T-cell (primary cell): ENCODE results near the gene CPN2. TPM values are rescaled to one million over a fixed set of nuclear protein-coding genes. Genes with fewer than 3 reads are reported as not detected.

Source experiments
- ATAC-seq, 4 experiments: fragments of 200-7000 bp in 3 of 4; fragments of 150-1000 bp in 1 of 4; cut with Tn5 transposase; replicated peaks in 1 of 4; 1 replicate in 3 of 4; 2 replicates in 1 of 4; pipeline ENCODE4 v1.10.0; 2021; ENCODE audit warnings: moderate library complexity in 3 of 4, mild to moderate bottlenecking in 2 of 4, moderate number of reproducible peaks in 1 of 4
- CTCF ChIA-PET, 2 donors: fragments of 300-600 bp; sonication (Branson Sonifier 250); formaldehyde crosslinking; loops; one replicate each; lab custom pipeline; 2022; ENCODE audit warnings: antibody characterized with exemption in 2 of 2; lab: Charles Lee
- POLR2A ChIA-PET, 2 donors: fragments of 300-600 bp; sonication (Branson Sonifier 250); formaldehyde crosslinking; loops; one replicate each; lab custom pipeline; 2022; ENCODE audit warnings: antibody characterized with exemption in 2 of 2; lab: Charles Lee
- DNase-seq, 35 experiments: peaks; one replicate each; pipeline versions ENCODE4 v3.0.0 to v3.0.0-alpha.2; 2013 to 2023
- H3K27ac ChIP-seq: one replicate; pipeline ENCODE4 v1.5.1; 2013; ENCODE audit warnings: low read length
- H3K27me3 ChIP-seq, 2 experiments: replicated peaks in 1 of 2; 1 replicate in 1 of 2; 2 replicates in 1 of 2; pipeline versions ENCODE4 v1.6.1 to v1.7.0; 2013; ENCODE audit warnings: low read length in 1 of 2, mixed read lengths in 1 of 2; ENCODE audit not compliant: control insufficient read depth in 2 of 2, insufficient read depth in 2 of 2; ENCODE audit errors: extremely low read depth in 1 of 2
- H3K36me3 ChIP-seq, 2 donors: 1 replicate in 1 of 2; 2 replicates in 1 of 2; pipeline versions ENCODE4 v1.6.1 to v1.7.0; 2013; ENCODE audit warnings: low read length in 1 of 2; ENCODE audit not compliant: control insufficient read depth in 2 of 2, insufficient read depth in 1 of 2; ENCODE audit errors: extremely low read depth in 1 of 2
- H3K4me1 ChIP-seq, 2 experiments: 1 replicate in 1 of 2; 2 replicates in 1 of 2; pipeline versions ENCODE4 v1.6.1 to v1.7.0; 2013; ENCODE audit warnings: low read length in 2 of 2, mixed read lengths in 1 of 2; ENCODE audit not compliant: insufficient read depth in 2 of 2, control insufficient read depth in 1 of 2; ENCODE audit errors: extremely low read depth in 1 of 2
- H3K4me3 ChIP-seq, 2 donors: 1 replicate in 1 of 2; 2 replicates in 1 of 2; pipeline versions ENCODE4 v1.5.1 to v1.7.0; 2013; ENCODE audit warnings: mild to moderate bottlenecking in 2 of 2, low read length in 1 of 2, moderate library complexity in 1 of 2; ENCODE audit not compliant: control insufficient read depth in 1 of 2; ENCODE audit errors: extremely low read depth in 1 of 2
- H3K9me3 ChIP-seq: 2 replicates; pipeline ENCODE4 v1.7.0; 2013
- H3K27ac Mint-ChIP-seq, 2 donors: one replicate each; pipeline ENCODE4 v1.8.0; 2020 to 2021; ENCODE audit warnings: mild to moderate bottlenecking in 2 of 2, mixed read lengths in 2 of 2
- H3K27me3 Mint-ChIP-seq, 2 donors: one replicate each; pipeline ENCODE4 v1.8.0; 2021 to 2022; ENCODE audit warnings: mixed read lengths in 2 of 2
- H3K36me3 Mint-ChIP-seq: one replicate; pipeline ENCODE4 v1.8.0; 2021; ENCODE audit warnings: mixed read lengths
- H3K4me1 Mint-ChIP-seq, 3 donors: one replicate each; pipeline ENCODE4 v1.8.0; 2020 to 2022; ENCODE audit warnings: mixed read lengths in 3 of 3, mild to moderate bottlenecking in 1 of 3
- H3K4me3 Mint-ChIP-seq, 3 donors: one replicate each; pipeline ENCODE4 v1.8.0; 2020 to 2022; ENCODE audit warnings: mild to moderate bottlenecking in 3 of 3, mixed read lengths in 3 of 3, moderate library complexity in 3 of 3
- H3K9me3 Mint-ChIP-seq, 3 donors: one replicate each; pipeline ENCODE4 v1.8.0; 2020 to 2022; ENCODE audit warnings: mixed read lengths in 3 of 3
- WGBS: methylation state at CpG from one replicate; pipeline ENCODE4 v1.1.5; 2013; ENCODE audit warnings: missing lambda C conversion rate; ENCODE audit not compliant: insufficient coverage; 5-methylcytosine and 5-hydroxymethylcytosine counted together
- total RNA-seq, 35 experiments: library from RNA in 6 of 35; stranded (reverse) in 6 of 35; fragments of 120-200 nt in 1 of 35; gene quantifications; one replicate each; pipeline versions ENCODE4 v1.2.1 to v1.2.4 and lab custom pipeline; 2013 to 2026

Gene CPN2, protein sequence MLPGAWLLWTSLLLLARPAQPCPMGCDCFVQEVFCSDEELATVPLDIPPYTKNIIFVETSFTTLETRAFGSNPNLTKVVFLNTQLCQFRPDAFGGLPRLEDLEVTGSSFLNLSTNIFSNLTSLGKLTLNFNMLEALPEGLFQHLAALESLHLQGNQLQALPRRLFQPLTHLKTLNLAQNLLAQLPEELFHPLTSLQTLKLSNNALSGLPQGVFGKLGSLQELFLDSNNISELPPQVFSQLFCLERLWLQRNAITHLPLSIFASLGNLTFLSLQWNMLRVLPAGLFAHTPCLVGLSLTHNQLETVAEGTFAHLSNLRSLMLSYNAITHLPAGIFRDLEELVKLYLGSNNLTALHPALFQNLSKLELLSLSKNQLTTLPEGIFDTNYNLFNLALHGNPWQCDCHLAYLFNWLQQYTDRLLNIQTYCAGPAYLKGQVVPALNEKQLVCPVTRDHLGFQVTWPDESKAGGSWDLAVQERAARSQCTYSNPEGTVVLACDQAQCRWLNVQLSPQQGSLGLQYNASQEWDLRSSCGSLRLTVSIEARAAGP
- total RNA-seq (under 1 TPM in 2 of 5 donors, not detected in 3; 0.12 to 0.13 TPM), total RNA-seq (lab: John Stamatoyannopoulos, UW) (0 reads per million in 29 experiments)
- total RNA-seq (2013) = not detected

DNA sequence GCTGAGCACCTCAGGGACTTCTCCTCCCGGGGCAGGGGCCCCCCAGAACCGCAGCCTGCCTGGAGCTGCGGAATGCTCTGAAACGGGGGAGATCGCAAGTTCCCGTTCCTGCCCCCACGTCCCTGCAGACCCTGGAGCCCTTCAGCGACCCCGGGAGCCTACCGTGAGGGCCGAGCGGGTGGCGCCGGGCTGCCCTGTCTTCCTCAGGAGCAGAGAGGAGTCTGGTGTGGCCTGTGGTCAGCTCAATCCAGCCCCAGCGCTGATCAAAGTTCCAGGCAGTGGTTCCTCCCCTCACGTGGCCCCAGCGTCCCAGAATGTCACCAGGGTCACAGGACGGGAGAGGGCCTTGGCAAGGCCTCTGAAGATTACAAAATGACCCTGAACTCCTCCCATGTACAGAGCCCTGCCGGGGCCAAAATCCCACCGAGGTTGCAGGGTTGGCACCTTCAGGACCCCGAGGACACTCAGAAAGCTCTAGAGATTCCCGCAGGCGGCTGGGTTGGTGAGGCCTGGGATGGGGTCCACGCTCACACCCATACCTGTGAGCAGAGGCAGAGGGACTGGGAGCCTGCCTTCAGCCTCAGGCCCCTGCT, at the start of gene CPN2:
CPN2 (minus strand) TSS at position 249 of the 593 bp plus-strand sequence. CDS start 8,626 bp downstream, outside the sequence.
- ATAC-seq (no peak), DNase-seq (no peak)
- ChIA-PET CTCF (interaction anchor here in 1 of 2 donors (1.0 kb wide), 1 partner anchor 18 kb away, joined by 3 read pairs; no protein-coding TSS in a partner anchor), POLR2A (no interaction called here)
- Histone ChIP-seq H3K27me3 (peaks cover 0 to 6% of the 10 kb centered on the region in 2 experiments), H3K36me3 (no peaks in the 10 kb centered on the region), H3K4me3 (no peak within 1 kb of the TSS), H3K27ac (no peak within 1 kb of the TSS), H3K4me1 (no peaks in the 10 kb centered on the region), H3K9me3 (no peaks in the 10 kb centered on the region)
- Mint-ChIP-seq H3K9me3 (no peaks in the 10 kb centered on the region), H3K27ac (no peak within 1 kb of the TSS), H3K27me3 (no peaks in the 10 kb centered on the region), H3K4me1 (peaks cover 0 to 3% (median 0%) of the 10 kb centered on the region in 3 donors), H3K4me3 (no peak within 1 kb of the TSS), H3K36me3 (no peaks in the 10 kb centered on the region)
- 91% methylated on average over 24 of the region's 24 CpGs for WGBS

- Histone ChIP-seq H3K4me3 (no peak overlapping the region), H3K4me1 (peaks cover 9 to 41% of the 10 kb centered on the region in 2 experiments), H3K27ac (no peak overlapping the region), H3K36me3 (no peaks in the 10 kb centered on the region), H3K9me3 (no peaks in the 10 kb centered on the region), H3K27me3 (peaks cover 0 to 18% of the 10 kb centered on the region in 2 experiments)
- Mint-ChIP-seq H3K9me3 (no peaks in the 10 kb centered on the region), H3K4me3 (peak overlapping the region in 1 of 3 donors; percentile 95), H3K36me3 (no peaks in the 10 kb centered on the region), H3K27ac (no peak overlapping the region), H3K27me3 (peaks cover 0 to 19% of the 10 kb centered on the region in 2 donors), H3K4me1 (peaks cover 45 to 54% (median 49%) of the 10 kb centered on the region in 3 donors)
- ChIA-PET POLR2A (no interaction called here), CTCF (interaction anchor here (0.6 to 3.0 kb wide), 4 partner anchors 53 to 793 kb away, joined by 3 to 10 read pairs (median 4); no protein-coding TSS in a partner anchor)
- WGBS = 82% methylated on average over 11 of the region's 15 CpGs
- DNase-seq (no peak), ATAC-seq (no peak)
Measured at GRCh38 chr3:194399874-194400411, 48.8 kb upstream of the CPN2 start.

DNA sequence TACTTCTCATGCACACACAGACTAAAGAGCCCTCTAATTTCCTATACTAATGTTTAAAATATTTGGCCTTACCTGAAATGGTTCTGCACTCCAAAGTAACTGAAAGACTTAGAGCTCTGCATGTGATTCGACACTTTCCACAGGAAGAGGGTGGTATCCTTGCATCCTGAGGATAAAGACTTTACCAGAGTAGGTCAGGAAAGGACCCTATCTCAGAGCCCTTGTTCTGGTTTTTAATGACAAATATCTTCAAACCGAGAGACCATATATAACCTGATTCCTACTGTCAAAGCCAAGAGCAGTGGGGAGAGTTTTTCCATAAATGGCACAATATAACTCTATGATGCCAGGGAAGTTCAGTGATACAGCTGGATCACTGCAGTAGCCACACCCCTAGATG, 48.0 kb upstream of the CPN2 start, which contains the start of gene GP5:
GP5 (minus strand) TSS at position 101 of the 400 bp plus-strand sequence. CDS start 984 bp downstream, outside the sequence.
- ChIA-PET CTCF (interaction anchor here (0.6 to 3.0 kb wide), 4 partner anchors 52 to 82 kb away, joined by 3 to 10 read pairs (median 4); no protein-coding TSS in a partner anchor), POLR2A (no interaction called here)
- Histone ChIP-seq H3K27me3 (peaks cover 0 to 20% of the 10 kb centered on the region in 2 experiments), H3K9me3 (no peaks in the 10 kb centered on the region), H3K36me3 (no peaks in the 10 kb centered on the region), H3K4me1 (peaks cover 9 to 44% of the 10 kb centered on the region in 2 experiments), H3K4me3 (peak within 1 kb of the TSS; percentile 55 to 79), H3K27ac (peak within 1 kb of the TSS; percentile 19)
- peak within 1 kb of the TSS; percentile 86 to 94 for H3K27ac Mint-ChIP-seq
- no peak for DNase-seq
- H3K36me3 Mint-ChIP-seq = no peaks in the 10 kb centered on the region
- ATAC-seq = no peak
- H3K4me1 Mint-ChIP-seq = peaks cover 46 to 57% (median 55%) of the 10 kb centered on the region in 3 donors
- WGBS = 88% methylated on average over 1 of the region's 2 CpGs
- peaks cover 0 to 19% of the 10 kb centered on the region in 2 donors for H3K27me3 Mint-ChIP-seq
- no peaks in the 10 kb centered on the region for H3K9me3 Mint-ChIP-seq
- H3K4me3 Mint-ChIP-seq = peak within 1 kb of the TSS; percentile 82 to 95 (median 88)

DNA sequence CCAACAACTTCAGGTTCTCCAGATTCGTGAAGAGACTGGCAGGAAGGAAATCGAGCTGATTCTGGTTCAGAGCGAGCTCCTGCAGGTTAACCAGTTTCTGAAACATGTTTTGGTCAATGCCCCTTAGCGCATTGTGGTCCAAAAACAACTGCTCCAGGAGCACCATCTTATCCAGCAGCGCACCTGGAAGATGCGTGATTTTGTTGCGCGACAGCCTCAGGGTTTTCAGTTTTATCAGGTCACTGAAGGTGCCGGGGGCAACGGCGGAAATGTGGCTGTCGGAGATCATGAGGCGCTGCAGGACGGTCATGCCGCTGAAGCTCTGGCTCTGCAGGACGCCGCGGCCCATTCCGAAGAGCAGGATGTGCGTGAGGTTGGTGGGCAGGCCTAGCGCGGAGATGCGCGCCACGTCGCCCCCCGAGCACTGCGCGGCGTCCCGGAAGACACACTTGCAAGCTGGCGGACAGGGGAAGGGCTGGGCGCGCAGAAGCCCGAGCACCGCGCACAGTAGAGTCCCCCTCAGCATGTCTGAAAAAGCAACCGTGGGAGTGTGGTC, 46.7 kb upstream of the CPN2 start:
- peaks cover 0 to 20% of the 10 kb centered on the region in 2 experiments for H3K27me3 ChIP-seq
- POLR2A ChIA-PET = interaction anchor here in 1 of 2 donors (0.6 kb wide), 2 partner anchors 15 to 117 kb away, joined by 5 to 6 read pairs; no protein-coding TSS in a partner anchor
- CTCF ChIA-PET = interaction anchor here (0.7 to 3.0 kb wide), 4 partner anchors 10 to 54 kb away, joined by 3 to 10 read pairs (median 4); no protein-coding TSS in a partner anchor
- H3K4me3 Mint-ChIP-seq = peak overlapping the region; percentile 82 to 95 (median 88)
- no peaks in the 10 kb centered on the region for H3K9me3 ChIP-seq
- no peaks in the 10 kb centered on the region for H3K36me3 ChIP-seq
- peaks cover 0 to 19% of the 10 kb centered on the region in 2 donors for H3K27me3 Mint-ChIP-seq
- WGBS = 2% methylated on average over 36 of the region's 38 CpGs
- H3K4me1 Mint-ChIP-seq = peaks cover 45 to 56% (median 55%) of the 10 kb centered on the region in 3 donors
- H3K9me3 Mint-ChIP-seq = no peaks in the 10 kb centered on the region
- no peaks in the 10 kb centered on the region for H3K36me3 Mint-ChIP-seq
- DNase-seq (peak in 27 of 35 experiments; percentile 10 to 60 (median 27)), ATAC-seq (peak; percentile 13 to 64 (median 56))
- peak overlapping the region; percentile 86 to 94 for H3K27ac Mint-ChIP-seq
- H3K4me1 ChIP-seq = peaks cover 9 to 44% of the 10 kb centered on the region in 2 experiments
- H3K27ac ChIP-seq = peak overlapping the region; percentile 47
- H3K4me3 ChIP-seq = peak overlapping the region; percentile 55 to 79

DNA sequence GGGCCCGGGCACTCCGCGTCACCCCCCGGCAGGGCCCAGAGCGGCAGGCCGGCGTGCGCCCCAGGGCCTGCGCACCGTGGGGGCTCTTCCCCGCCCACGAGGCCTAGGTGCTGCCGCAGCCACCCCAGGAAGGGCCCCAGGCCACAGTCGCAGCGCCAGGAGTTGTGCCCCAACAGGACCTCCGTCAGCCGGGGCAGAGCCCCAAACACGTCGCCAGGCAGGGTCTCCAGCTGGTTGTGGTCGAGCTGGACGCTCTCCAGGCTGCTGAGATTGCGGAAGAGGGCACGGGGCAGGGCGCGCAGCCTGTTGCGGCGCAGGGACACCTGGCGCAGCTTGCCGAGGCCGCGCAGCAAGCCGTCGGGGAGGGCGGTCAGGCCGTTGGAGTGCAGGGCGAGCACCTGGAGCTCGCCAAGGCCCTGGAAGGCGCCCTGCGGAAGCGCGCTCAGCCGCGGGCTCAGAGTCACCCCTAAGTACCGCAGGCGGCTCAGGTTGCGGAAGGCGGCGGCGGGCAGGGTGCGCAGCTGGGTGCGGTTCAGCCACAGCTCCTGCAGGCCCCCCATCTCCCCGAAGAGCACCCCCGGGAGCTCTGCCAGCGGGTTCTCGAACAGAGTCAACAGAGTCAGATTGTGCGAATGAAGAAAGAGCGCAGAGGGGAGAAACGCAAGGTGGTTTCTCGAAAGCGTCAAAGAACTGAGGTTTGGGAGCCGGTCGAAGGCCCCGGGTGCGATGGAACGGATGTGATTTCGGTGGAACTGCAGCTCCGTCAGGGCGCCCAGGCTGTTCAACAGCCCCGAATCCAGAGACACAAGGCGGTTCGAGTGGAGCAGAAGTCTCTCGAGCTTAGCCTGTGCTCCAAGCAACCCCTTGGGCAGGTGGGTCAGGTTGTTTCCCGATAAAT, 46.0 kb upstream of the CPN2 start:
- Histone ChIP-seq H3K9me3 (no peaks in the 10 kb centered on the region), H3K27me3 (peaks cover 0 to 20% of the 10 kb centered on the region in 2 experiments), H3K4me3 (peak overlapping the region; percentile 55 to 79), H3K4me1 (peaks cover 9 to 44% of the 10 kb centered on the region in 2 experiments), H3K27ac (peak overlapping the region; percentile 47), H3K36me3 (no peaks in the 10 kb centered on the region)
- ChIA-PET POLR2A (no interaction called here), CTCF (interaction anchor here (0.6 to 3.0 kb wide), 6 partner anchors 10 to 63 kb away, joined by 3 to 10 read pairs (median 6); no protein-coding TSS in a partner anchor)
- Mint-ChIP-seq H3K4me3 (peak overlapping the region; percentile 82 to 95 (median 88)), H3K27ac (peak overlapping the region; percentile 86 to 94), H3K9me3 (no peaks in the 10 kb centered on the region), H3K36me3 (no peaks in the 10 kb centered on the region), H3K4me1 (peaks cover 45 to 56% (median 55%) of the 10 kb centered on the region in 3 donors), H3K27me3 (peaks cover 0 to 19% of the 10 kb centered on the region in 2 donors)
- DNase-seq (peak; percentile 5 to 67 (median 44)), ATAC-seq (peak; percentile 56 to 64 (median 61))
- 2% methylated on average over 73 of the region's 73 CpGs for WGBS
